OCI-LY7 (cell line): Measurements from ENCODE around the gene IMMT.

Source experiments
- EZH2phosphoT487 ChIP-seq: fragments of 200-600 bp; sonication (generic); IDR thresholded peaks from 2 replicates; pipeline ENCODE4 v1.6.1; 2018; ENCODE audit warnings: low read depth, borderline replicate concordance, mild to moderate bottlenecking, mixed run types, antibody characterized with exemption, low read length, moderate library complexity, mixed read lengths
- TF ChIP-seq, protein P1 (sequence below): fragments of 200-600 bp; sonication (generic); conservative IDR thresholded peaks from 2 replicates; pipeline ENCODE4 v1.5.1; 2014; ENCODE audit warnings: mild to moderate bottlenecking, antibody characterized with exemption, low read length, moderate library complexity, mixed read lengths

DNA sequence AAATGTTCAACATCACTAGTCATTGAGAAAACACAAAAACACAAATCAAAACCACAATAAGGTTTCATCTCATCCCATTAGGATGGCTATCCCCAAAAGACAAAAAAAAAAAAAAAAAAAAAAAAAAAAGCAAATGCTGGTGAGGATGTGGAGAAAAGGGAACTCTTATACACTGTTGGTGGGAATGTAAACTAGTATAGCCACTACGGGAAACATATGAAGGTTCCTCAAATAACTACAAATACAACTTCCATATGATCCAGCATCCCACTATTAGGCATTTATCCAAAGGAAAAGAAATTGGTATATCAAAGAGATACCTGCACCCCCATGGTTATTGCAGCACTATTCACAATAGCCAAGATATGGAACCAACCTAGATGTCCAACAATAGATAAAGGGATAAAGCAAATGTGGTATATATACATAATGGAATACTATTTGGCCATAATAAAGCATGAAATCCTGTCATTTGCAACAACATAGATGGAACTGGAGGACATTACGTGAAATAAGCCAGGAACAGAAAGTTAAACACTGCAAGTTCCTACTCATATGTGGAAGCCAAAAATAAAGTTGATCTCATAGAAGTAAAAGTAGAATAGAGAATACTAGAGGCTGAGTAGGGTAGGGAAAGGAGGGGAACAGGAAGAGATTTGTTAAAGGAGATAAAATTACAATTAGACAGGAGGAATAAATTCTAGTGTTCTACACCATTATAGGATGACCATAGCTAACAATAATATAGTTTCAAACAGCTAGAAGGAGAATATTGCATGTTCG lies 98.0 kb downstream of the IMMT start:
- TF ChIP-seq, protein P1, sequence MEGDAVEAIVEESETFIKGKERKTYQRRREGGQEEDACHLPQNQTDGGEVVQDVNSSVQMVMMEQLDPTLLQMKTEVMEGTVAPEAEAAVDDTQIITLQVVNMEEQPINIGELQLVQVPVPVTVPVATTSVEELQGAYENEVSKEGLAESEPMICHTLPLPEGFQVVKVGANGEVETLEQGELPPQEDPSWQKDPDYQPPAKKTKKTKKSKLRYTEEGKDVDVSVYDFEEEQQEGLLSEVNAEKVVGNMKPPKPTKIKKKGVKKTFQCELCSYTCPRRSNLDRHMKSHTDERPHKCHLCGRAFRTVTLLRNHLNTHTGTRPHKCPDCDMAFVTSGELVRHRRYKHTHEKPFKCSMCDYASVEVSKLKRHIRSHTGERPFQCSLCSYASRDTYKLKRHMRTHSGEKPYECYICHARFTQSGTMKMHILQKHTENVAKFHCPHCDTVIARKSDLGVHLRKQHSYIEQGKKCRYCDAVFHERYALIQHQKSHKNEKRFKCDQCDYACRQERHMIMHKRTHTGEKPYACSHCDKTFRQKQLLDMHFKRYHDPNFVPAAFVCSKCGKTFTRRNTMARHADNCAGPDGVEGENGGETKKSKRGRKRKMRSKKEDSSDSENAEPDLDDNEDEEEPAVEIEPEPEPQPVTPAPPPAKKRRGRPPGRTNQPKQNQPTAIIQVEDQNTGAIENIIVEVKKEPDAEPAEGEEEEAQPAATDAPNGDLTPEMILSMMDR: no peak
- TF ChIP-seq EZH2phosphoT487: no peak
